NCI-H1930 (cell line): ENCODE measurements around the gene PCP4.
"Not testable (repeated sequence)": the region's sequence is repeated elsewhere in the genome, so short reads cannot be mapped to it uniquely, and the experiment has no call there.

Experiments used
- DNase-seq, 2 experiments: peaks; one replicate each; lab custom pipeline; 2025; lab: John Stamatoyannopoulos, UW

Gene PCP4

GRCh38 chr21:39866093-39866492, 1.1 kb upstream of the PCP4 start:
- no peak for DNase-seq

GRCh38 chr21:39869141-39869818, 2.0 kb downstream of the PCP4 start:
- DNase-seq = no peak

- DNase-seq = peak; percentile 67 to 73
These were observed 6.4 kb downstream of the PCP4 start for GRCh38 chr21:39873687-39874086.

- peak in 1 of 2 experiments; percentile 52 for DNase-seq
These were observed 7.0 kb downstream of the PCP4 start for GRCh38 chr21:39874206-39874605.

GRCh38 chr21:39874759-39875158, 7.5 kb downstream of the PCP4 start:
- peak in 1 of 2 experiments; percentile 4 for DNase-seq

- peak in 1 of 2 experiments; percentile 5 for DNase-seq
These were observed 14.4 kb downstream of the PCP4 start for GRCh38 chr21:39881661-39882060.

GRCh38 chr21:39882151-39882838, 15.1 kb downstream of the PCP4 start:
- DNase-seq = no peak

- no peak for DNase-seq
These were observed 15.6 kb downstream of the PCP4 start for GRCh38 chr21:39882839-39883195.

- DNase-seq = peak; percentile 74 to 78
These were observed 18.0 kb downstream of the PCP4 start for GRCh38 chr21:39885119-39885848.

- DNase-seq = no peak
These were observed 21.6 kb downstream of the PCP4 start for GRCh38 chr21:39888848-39889247.

GRCh38 chr21:39891111-39891510, 23.9 kb downstream of the PCP4 start:
- no peak for DNase-seq

GRCh38 chr21:39891863-39892262, 24.6 kb downstream of the PCP4 start:
- not testable (repeated sequence) for DNase-seq

GRCh38 chr21:39900491-39900890, 33.3 kb downstream of the PCP4 start:
- DNase-seq = no peak

- no peak for DNase-seq
These were observed 33.7 kb downstream of the PCP4 start for GRCh38 chr21:39900911-39901310.

- no peak for DNase-seq
These were observed 35.7 kb downstream of the PCP4 start for GRCh38 chr21:39902986-39903385.

- no peak for DNase-seq
These were observed 37.2 kb downstream of the PCP4 start for GRCh38 chr21:39904457-39904856.

- no peak for DNase-seq
These were observed 41.2 kb downstream of the PCP4 start for GRCh38 chr21:39908265-39908923.

- peak; percentile 3 to 14 for DNase-seq
These were observed 44.3 kb downstream of the PCP4 start for GRCh38 chr21:39911286-39912199.

- DNase-seq = no peak
These were observed 46.6 kb downstream of the PCP4 start for GRCh38 chr21:39913706-39914305.

GRCh38 chr21:39915881-39916280, 48.6 kb downstream of the PCP4 start:
- DNase-seq = no peak

- no peak for DNase-seq
These were observed 51.3 kb downstream of the PCP4 start for GRCh38 chr21:39918558-39918957.
